CD4-positive, alpha-beta T cell (primary cell): Measurements from ENCODE around the gene NTM. TPM values are rescaled to one million over a fixed set of nuclear protein-coding genes. Genes with fewer than 3 reads are reported as not detected.

ENCODE experiments used
- ATAC-seq: fragments of 200-7000 bp; cut with Tn5 transposase; one replicate; pipeline ENCODE4 v1.10.0; 2022; ENCODE audit warnings: mild to moderate bottlenecking; ENCODE audit not compliant: poor library complexity
- CTCF ChIA-PET: fragments of 350-600 bp; sonication (Branson Sonifier 250); formaldehyde crosslinking; loops from one replicate; lab custom pipeline; 2021; ENCODE audit warnings: antibody characterized with exemption, inconsistent platforms; lab: Charles Lee
- POLR2A ChIA-PET: fragments of 350-600 bp; sonication (Branson Sonifier 250); formaldehyde crosslinking; loops from one replicate; lab custom pipeline; 2021; ENCODE audit warnings: antibody characterized with exemption, inconsistent platforms; lab: Charles Lee
- DNase-seq, 14 experiments: peaks; one replicate each; pipeline ENCODE4 v3.0.0-alpha.2; 2013 to 2020; ENCODE audit warnings: mixed read lengths in 2 of 14
- H3K27ac ChIP-seq, 2 donors: one replicate each; pipeline versions ENCODE4 v1.5.1 to v1.7.0; 2013; ENCODE audit warnings: low read length in 2 of 2, low read depth in 1 of 2, mild to moderate bottlenecking in 1 of 2
- H3K27me3 ChIP-seq, 2 experiments: 1 replicate in 1 of 2; 2 replicates in 1 of 2; pipeline versions ENCODE4 v1.6.1 to v1.7.0; 2013; ENCODE audit warnings: low read length in 2 of 2, control low read depth in 1 of 2, mild to moderate bottlenecking in 1 of 2, moderate library complexity in 1 of 2; ENCODE audit not compliant: insufficient read depth in 2 of 2, control insufficient read depth in 1 of 2
- H3K36me3 ChIP-seq: one replicate; pipeline ENCODE4 v1.6.1; 2013; ENCODE audit warnings: low read length, control low read depth; ENCODE audit not compliant: insufficient read depth
- H3K4me1 ChIP-seq: one replicate; pipeline ENCODE4 v1.6.1; 2013; ENCODE audit warnings: low read length, control low read depth; ENCODE audit not compliant: insufficient read depth
- H3K4me3 ChIP-seq: one replicate; pipeline ENCODE4 v1.5.1; 2013; ENCODE audit warnings: mild to moderate bottlenecking, low read length, moderate library complexity
- H3K9me3 ChIP-seq, 2 experiments: 1 replicate in 1 of 2; 2 replicates in 1 of 2; pipeline versions ENCODE4 v1.6.1 to v1.7.0; 2013; ENCODE audit warnings: low read length in 2 of 2, mild to moderate bottlenecking in 2 of 2, control low read depth in 1 of 2, moderate library complexity in 1 of 2; ENCODE audit not compliant: control insufficient read depth in 1 of 2, insufficient read depth in 1 of 2
- H3K27ac Mint-ChIP-seq: one replicate; pipeline ENCODE4 v1.8.0; 2020; ENCODE audit warnings: mixed read lengths
- H3K27me3 Mint-ChIP-seq: one replicate; pipeline ENCODE4 v1.8.0; 2021; ENCODE audit warnings: mixed read lengths
- H3K36me3 Mint-ChIP-seq: one replicate; pipeline ENCODE4 v1.8.0; 2021; ENCODE audit warnings: low read depth, mixed read lengths
- H3K4me1 Mint-ChIP-seq: one replicate; pipeline ENCODE4 v1.8.0; 2021; ENCODE audit warnings: low read depth, mixed read lengths
- H3K4me3 Mint-ChIP-seq: one replicate; pipeline ENCODE4 v1.8.0; 2020; ENCODE audit warnings: mild to moderate bottlenecking, mixed read lengths
- H3K9me3 Mint-ChIP-seq: one replicate; pipeline ENCODE4 v1.8.0; 2020; ENCODE audit warnings: mixed read lengths
- intact Hi-C, 2 experiments: fragments of 100-400 bp; cut with DNase I in 1 of 2; cut with micrococcal nuclease in 1 of 2; formaldehyde crosslinking; loops; one replicate each; pipeline versions ENCODE4 v1.15.1 to v1.9.0; 2023 to 2025; cut with DNase I, micrococcal nuclease
- total RNA-seq, 174 experiments: library from RNA in 2 of 174; stranded (reverse) in 2 of 174; gene quantifications; one replicate each; pipeline ENCODE4 v1.2.3 and lab custom pipeline; 2021 to 2026
- TF ChIP-seq, protein P1 (sequence below): fragments of 200-600 bp; IDR thresholded peaks from one replicate; pipeline ENCODE4 v1.8.0; 2022; ENCODE audit warnings: antibody characterized with exemption, mild to moderate bottlenecking

NTM gene
- total RNA-seq, 2 experiments from 2014 or later, result not detected

DNA sequence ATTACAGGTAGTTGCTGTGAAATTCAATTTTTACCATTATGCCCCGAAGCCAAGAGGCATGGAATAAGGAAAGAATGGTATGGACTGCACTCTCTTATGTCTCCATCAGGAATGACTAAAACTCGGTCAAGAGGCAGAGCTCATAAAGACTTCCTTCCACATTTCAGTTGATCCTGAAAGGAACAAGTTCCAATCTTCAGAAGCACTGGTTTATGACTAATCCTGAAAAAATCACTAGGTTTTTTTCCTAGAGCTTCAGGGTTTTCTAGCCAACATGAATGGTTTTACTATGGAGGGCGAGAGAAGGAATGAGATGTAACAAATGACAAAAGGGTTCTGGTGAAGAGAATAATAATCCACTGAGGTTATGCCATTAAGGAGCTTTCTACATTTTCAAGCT is 832.2 kb downstream of the NTM start:
- intact Hi-C loops, result no loop called here
- H3K4me3 ChIP-seq, result no peak overlapping the region
- Mint-ChIP-seq H3K4me1 (no peaks in the 10 kb centered on the region), H3K9me3 (peaks cover 2% of the 10 kb centered on the region), H3K27ac (no peak overlapping the region), H3K27me3 (no peaks in the 10 kb centered on the region), H3K4me3 (no peak overlapping the region), H3K36me3 (no peaks in the 10 kb centered on the region)
- no peaks in the 10 kb centered on the region for H3K9me3 ChIP-seq
- no peak overlapping the region for H3K27ac ChIP-seq
- ATAC-seq, result no peak
- H3K36me3 ChIP-seq, result no peaks in the 10 kb centered on the region
- TF ChIP-seq, protein P1, sequence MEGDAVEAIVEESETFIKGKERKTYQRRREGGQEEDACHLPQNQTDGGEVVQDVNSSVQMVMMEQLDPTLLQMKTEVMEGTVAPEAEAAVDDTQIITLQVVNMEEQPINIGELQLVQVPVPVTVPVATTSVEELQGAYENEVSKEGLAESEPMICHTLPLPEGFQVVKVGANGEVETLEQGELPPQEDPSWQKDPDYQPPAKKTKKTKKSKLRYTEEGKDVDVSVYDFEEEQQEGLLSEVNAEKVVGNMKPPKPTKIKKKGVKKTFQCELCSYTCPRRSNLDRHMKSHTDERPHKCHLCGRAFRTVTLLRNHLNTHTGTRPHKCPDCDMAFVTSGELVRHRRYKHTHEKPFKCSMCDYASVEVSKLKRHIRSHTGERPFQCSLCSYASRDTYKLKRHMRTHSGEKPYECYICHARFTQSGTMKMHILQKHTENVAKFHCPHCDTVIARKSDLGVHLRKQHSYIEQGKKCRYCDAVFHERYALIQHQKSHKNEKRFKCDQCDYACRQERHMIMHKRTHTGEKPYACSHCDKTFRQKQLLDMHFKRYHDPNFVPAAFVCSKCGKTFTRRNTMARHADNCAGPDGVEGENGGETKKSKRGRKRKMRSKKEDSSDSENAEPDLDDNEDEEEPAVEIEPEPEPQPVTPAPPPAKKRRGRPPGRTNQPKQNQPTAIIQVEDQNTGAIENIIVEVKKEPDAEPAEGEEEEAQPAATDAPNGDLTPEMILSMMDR, result no peak
- CTCF ChIA-PET, result no interaction called here
- H3K4me1 ChIP-seq, result no peaks in the 10 kb centered on the region
- POLR2A ChIA-PET, result no interaction called here
- no peak for DNase-seq
- H3K27me3 ChIP-seq, result no peaks in the 10 kb centered on the region

DNA sequence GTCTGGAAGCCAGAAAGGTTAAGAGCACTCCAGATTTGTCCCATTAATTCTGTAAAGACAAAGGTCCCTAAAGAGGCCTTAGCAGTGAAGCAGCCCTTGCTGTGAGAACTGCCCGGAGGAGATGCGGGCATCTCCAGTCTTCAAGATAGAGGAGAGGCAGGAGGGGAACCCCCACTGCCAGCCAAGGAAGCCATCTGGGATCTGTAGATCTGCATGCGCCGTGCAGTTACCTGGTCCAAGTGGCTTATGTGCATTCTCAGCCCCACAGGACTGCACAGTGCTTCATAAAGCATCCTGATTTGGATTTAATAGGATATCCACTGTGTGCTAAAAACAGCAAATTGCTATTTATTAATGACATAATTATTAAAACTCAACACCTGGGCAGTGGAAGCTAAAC is 834.6 kb downstream of the NTM start:
- TF ChIP-seq, protein P1, result no peak

DNA sequence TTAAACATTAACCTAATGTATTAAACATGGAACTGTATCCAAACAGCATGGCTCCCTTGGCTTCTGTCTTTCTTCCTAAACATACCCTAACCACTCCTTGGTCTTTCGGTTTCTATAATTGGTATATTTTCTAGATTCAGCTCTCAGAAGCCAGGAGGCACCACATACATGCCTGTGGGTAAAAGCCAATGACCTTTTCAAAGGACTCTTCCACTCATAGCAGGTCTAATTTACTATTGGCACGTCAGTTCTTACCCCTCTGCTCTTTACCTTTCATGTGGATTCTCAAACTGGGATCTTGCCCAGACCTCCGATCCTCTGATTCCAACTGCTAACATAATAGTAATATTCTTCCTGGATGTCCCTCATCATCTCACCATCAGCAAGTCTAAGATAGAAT is 835.1 kb downstream of the NTM start:
- no peak for DNase-seq
- Histone ChIP-seq H3K27me3 (peaks cover 0 to under 1% of the 10 kb centered on the region in 2 experiments), H3K27ac (no peak overlapping the region), H3K36me3 (no peaks in the 10 kb centered on the region), H3K9me3 (no peaks in the 10 kb centered on the region), H3K4me3 (no peak overlapping the region), H3K4me1 (no peaks in the 10 kb centered on the region)
- no peaks in the 10 kb centered on the region for H3K27me3 Mint-ChIP-seq
- ChIA-PET CTCF (no interaction called here), POLR2A (no interaction called here)
- no peak overlapping the region for H3K27ac Mint-ChIP-seq
- no peak overlapping the region for H3K4me3 Mint-ChIP-seq
- ATAC-seq, result no peak
- intact Hi-C loops, result no loop called here
- H3K36me3 Mint-ChIP-seq, result no peaks in the 10 kb centered on the region
- TF ChIP-seq, protein P1, result no peak
- H3K4me1 Mint-ChIP-seq, result no peaks in the 10 kb centered on the region
- peaks cover 2% of the 10 kb centered on the region for H3K9me3 Mint-ChIP-seq

More for the DNA sequence above, 834.6 kb downstream of the NTM start:
- Histone ChIP-seq H3K36me3 (no peaks in the 10 kb centered on the region), H3K4me3 (no peak overlapping the region), H3K27me3 (no peaks in the 10 kb centered on the region), H3K9me3 (no peaks in the 10 kb centered on the region), H3K4me1 (no peaks in the 10 kb centered on the region), H3K27ac (no peak overlapping the region)
- CTCF ChIA-PET, result no interaction called here
- Mint-ChIP-seq H3K27me3 (no peaks in the 10 kb centered on the region), H3K4me1 (no peaks in the 10 kb centered on the region), H3K36me3 (no peaks in the 10 kb centered on the region), H3K9me3 (peaks cover 2% of the 10 kb centered on the region), H3K4me3 (no peak overlapping the region), H3K27ac (no peak overlapping the region)
- POLR2A ChIA-PET, result no interaction called here
- DNase-seq (no peak), ATAC-seq (no peak)
- intact Hi-C loops, result no loop called here
